ENCODE results near the gene PLPP3.

- TF ChIP-seq CTCF (IDR thresholded peaks at IDR 0.05) (no peak), TAF1 (IDR thresholded peaks at IDR 0.05; ENCODE audit: borderline replicate concordance, low read depth, low read length) (no peak), RFX5 (IDR thresholded peaks at IDR 0.05; ENCODE audit: low read length) (no peak), SIN3A (IDR thresholded peaks at IDR 0.05; ENCODE audit: borderline replicate concordance, low read depth, low read length) (no peak), ZBTB33 (IDR thresholded peaks at IDR 0.05; ENCODE audit: borderline replicate concordance, low read depth) (no peak), POLR2AphosphoS5 (IDR thresholded peaks at IDR 0.05; ENCODE audit: low read depth, low read length) (no peak), EP300 (IDR thresholded peaks at IDR 0.05; ENCODE audit: borderline replicate concordance in 1 of 2, low read depth in 1 of 2, low read length in 1 of 2) (no peak), RXRA (IDR thresholded peaks at IDR 0.05; ENCODE audit: borderline replicate concordance, low read depth) (no peak), YY1 (IDR thresholded peaks at IDR 0.05; ENCODE audit: low read depth) (no peak)
Measured at GRCh38 chr1:56511364-56511763, 68.0 kb downstream of the PLPP3 start.

Data from SK-N-SH (cell line).